HG03571 (cell line): ENCODE measurements around the gene SETD2.

Experiments used
- ATAC-seq: cut with Tn5 transposase; IDR thresholded peaks from one replicate; pipeline ENCODE4 v1.9.1; 2021; ENCODE audit not compliant: unreplicated experiment

The SETD2 gene

DNA sequence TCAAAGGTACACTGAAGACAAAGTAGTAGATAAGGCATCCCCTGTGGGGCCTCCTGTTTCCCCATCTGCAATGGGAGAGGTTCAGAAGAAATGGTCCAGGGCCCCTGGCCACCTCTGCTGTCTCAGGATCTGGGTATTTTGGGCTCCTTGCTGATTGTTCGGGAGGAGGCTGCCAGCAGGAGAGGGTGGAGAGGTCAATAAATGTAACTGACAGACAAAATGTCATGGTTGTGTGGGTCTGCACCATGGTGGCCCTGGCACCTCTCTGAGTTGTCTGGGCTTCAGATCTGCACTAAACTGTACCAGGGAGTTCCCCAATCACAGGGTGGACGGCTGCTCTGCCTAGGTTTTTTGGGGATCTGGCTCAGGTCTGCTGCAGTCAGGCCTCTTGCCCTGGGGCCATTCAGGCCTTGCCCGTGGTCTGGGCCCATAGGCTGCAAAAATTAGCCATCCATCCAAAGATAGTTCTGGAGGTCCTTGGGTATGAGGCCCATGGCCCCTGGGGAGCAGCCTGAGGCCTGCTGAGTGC lies 177.1 kb downstream of the SETD2 start:
- no peak for ATAC-seq

- ATAC-seq = no peak
Observed at GRCh38 chr3:46986055-46986730, 177.7 kb downstream of the SETD2 start.

GRCh38 chr3:46985588-46985987 lies 178.3 kb downstream of the SETD2 start:
- no peak for ATAC-seq

DNA sequence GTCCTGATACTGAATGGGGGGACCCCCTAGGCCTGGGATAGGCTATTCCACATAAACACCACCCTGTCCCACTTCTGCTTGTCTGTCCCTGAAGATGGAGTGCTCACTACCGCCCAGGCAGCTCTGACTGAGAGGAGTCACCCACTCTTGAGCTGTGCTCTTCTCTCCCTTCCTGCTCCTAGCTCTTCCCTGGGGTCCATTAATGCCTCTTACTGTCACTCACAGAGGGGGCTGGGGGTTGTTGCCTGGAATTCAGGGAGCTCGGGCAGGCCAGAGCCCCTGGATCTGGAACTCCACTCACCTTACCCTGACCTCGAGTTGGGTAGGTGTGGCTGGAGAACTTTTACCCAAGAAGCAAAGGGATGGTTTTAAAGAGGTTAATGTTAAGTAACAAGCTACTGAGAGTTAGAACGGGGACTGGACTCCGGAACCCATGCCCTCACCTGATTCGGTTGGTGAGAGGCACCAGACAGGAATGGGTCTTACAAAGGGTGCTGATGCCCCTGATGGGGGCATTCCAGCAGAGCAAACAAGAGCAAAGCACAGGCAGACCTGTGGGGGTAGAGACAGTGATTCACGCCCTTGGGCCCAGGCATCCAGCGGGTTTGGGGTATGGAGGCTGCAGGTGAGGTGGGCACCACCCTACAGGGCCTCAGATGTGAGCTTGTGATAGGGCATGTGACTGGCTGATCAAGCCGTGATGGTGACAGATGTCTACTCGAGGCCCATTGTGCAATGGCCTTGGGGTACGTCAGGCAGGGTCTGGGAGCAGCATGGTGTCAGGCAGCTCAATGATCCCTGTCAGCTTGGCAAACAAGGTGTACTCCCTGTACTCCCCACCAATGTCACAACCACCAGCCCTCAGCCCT lies 179.1 kb downstream of the SETD2 start:
- no peak for ATAC-seq

GRCh38 chr3:46982546-46982945 lies 181.4 kb downstream of the SETD2 start:
- no peak for ATAC-seq

DNA sequence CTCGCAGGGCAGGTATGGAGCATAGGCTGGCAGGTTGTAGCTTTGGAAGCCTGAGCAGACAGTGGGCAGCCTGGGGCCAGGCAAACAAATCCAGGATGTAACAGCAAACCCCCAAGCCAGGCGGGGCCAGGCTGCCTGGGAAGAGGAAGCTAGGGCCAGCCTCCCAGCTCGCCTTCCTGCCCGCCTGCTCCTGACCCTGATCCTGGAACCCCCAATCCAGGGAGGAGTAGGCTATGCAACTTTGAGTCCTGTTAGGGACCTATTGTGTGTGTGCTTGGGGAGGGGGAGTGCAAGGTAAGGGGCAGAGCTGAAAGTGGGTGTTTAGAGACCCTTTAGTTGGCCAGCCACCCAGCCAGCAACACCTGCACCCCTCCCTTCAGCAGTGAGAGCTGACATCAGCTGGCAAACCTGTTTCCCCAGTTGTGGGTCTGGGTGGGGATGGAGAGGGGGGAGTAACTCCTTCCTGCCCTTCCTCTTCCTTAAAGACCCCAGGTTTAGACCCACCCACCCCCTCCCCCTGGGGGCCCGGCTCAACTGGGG lies 181.9 kb downstream of the SETD2 start:
- no peak for ATAC-seq

- ATAC-seq = peak; percentile 10
Observed at GRCh38 chr3:46979958-46980497, 183.9 kb downstream of the SETD2 start.

DNA sequence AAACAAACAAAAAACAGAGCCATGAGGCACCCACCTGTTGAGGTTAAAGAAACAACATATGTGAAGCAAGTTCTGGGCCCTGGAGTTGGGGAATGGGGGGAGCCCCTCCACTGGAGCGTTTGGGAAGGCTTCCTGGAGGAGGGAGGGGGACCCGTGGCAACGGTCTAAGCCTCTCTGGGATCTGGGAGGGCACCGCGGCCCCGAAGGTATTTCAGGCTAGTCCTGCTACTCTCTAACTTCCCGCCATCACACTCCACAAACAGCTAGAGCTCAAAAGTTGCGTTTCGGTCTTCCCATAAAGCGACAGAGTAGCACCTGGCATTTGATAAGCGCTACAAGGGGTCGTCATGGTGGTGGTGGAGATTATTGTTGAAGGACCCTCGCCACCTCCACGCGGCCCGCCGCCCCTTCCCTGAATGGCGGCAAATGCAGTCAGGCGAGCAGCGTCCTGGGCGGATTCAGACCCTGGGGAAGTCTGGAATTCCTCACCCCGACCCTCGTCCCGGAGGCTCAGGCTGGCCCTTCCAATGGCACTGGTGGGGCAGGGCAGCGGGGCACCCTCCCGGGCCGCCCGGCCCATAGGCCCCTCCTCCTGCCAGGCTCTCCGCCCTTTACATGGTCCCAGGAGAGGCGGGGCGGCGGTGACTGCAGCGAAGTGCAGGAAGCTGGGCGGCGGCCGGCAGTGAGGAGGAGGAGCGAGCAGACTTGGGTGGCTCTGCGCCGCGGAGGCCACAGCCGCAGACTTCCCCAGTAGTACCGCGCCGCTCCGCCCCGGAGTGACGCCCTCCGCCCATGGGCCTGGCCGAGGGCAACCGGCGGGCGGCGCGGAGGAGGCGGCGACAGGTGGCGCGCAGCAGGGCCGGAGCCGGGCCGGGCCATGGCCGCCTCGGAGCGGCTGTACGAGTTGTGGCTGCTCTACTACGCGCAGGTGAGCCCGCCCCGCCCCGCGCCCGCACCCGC lies 184.6 kb downstream of the SETD2 start, which contains the start of gene NBEAL2:
Gene NBEAL2, plus strand, starts transcription at position 682 of the 960 bp plus-strand sequence. Its CDS starts 196 bp downstream, at position 878.
- ATAC-seq = peak; percentile 61

DNA sequence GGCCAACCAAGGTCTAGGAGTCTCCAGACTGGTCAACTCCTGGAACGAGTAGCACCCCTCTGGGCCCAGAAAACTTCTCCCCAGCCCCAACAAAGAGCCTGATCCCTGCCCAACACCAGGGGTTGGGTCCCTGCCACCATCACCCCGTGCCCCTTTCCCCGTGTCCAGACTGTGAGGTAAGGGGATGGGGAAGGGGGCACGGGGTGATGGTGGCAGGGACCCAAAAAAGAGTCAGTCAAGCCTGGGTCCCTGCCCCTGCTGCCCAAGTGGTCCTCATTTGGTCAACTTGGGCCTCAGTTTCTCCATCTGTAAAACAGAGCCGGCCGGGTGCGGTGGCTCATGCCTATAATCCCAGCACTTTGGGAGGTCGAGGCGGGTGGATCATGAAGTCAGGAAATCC lies 185.5 kb downstream of the SETD2 start:
- no peak for ATAC-seq

DNA sequence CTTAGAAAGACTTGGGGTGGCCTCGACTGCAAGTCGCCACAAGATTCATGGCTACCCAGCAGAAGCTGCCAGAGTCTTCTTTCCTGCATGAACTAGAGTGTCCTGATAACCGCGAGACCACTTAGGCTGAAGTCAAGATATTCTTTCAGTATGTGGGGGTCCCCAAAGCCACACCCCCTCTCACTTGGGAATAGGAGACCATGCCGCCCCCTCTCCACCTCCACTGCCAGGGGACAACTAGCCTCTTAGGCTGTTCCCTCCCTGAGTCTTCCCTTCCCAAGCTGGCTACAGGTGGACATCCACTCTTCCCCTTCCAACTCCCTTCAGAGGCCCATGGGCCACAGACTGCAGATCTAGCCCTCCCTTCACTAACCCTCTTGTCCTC lies 186.1 kb downstream of the SETD2 start:
- ATAC-seq = no peak

DNA sequence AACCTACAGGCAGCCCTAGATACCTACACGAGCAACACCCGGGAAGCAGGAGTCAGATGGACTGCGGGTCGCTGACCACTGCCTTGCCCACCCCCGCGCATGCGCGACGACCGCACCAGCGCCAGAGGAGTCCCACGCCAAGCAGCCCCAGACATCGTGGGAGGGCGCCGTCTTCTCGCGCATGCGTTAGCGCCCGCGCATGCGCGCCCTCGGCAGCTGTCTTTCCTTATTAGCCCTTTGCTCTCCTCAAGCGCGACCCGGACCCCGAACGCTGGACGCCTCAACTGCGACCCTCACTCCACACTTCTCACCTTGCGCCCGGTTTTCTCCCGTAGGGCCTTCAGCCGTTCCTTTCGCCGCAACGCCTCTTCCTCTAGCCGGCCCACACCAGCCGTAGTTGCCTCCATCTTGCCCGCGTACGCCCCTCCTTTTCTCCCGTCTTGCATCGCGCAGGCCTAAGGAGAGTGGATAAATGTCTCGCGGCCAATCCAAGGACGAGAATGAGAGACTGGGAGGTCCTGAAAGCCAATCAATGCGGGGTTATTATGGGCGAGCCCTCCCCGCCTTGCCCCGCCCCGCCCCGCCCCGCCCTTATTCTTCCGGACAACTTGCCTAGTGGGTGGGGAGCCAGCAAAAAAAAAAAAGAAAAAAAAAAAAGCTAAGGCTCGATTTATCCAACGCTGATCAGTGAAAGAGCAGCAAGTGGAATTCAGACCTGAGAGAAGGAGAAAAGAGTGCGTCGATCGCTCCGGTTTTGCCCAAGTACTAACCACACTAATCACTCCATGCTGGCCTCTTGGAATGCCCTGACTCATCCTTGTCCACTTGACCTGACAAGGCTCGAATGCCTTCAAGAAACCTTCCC lies 187.4 kb downstream of the SETD2 start, which contains the start of gene CCDC12:
Gene CCDC12, minus strand, starts transcription at position 420 of the 865 bp plus-strand sequence. Its CDS starts 13 bp downstream, at position 407.
- ATAC-seq = peak; percentile 53

DNA sequence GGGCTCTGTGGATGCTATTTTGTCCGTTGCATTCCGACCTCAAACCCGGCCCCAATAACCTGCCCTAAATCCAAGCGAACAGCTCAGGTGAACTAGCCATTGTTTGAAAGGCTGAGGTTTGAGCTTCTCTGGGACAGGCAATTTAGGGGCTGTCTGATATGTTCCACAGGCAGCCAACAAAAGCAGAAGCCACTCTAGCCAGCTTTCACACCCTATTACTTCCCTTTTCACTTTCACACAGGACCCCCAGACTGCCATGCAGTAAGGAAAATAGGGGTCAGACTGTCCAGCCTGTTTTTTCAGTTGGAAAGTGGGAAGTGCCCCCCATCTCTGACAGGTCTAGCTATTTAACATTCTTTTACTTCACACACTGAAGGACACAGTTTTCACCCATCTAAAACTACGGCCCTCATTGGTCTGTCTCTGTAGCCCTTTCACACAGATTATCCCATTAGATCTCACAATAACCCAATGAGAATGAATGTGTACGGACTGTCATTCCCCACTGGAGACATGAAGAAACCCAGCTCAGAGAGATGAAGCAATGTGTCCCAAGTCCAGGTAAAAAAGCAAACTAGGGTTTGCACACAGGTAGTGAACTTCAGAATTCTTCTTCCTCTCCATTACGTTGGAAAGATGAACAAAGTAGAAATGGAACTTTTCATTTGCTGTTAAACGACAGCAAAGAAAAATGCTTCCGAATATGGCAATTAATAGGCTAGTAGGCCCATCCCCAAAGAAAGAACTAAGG lies 189.3 kb downstream of the SETD2 start:
- no peak for ATAC-seq

DNA sequence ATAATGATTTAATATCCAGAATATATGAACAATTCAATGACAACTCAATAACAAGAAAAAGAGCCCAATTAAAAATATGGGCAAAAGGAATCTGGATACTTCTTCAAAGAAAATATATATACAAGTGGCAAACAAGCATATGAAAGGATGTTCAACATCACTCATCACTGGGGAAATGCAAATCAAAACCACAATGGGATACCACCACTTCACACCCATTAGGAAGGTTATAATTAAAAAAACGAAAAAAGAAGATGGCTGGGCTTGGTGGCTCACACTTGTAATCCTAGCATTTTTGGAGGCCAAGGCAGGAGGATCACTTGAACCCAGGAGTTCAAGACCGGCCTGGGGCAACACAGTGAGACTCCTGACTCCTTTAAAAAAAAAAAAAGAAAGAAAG lies 191.5 kb downstream of the SETD2 start:
- no peak for ATAC-seq

DNA sequence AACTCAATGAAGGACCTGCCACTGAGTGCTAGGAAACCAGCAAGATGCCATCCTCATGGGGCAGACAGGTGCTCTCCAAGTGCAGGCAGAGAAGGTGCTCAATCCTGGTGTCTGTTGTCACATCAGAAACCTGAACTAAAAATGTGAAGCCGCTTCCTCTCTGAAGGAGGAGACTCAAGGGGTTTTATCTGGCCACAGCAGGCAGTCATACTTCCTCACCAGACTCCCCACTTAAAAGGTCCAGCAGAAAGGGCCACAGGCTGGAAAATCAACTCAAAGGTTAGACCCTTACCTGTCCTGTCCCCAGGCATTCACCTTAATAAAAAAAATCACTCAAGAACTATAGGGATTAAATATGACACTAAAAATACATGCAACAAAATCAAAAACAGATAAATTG lies 192.2 kb downstream of the SETD2 start:
- ATAC-seq = no peak

- ATAC-seq = no peak
Observed at GRCh38 chr3:46971151-46971550, 192.8 kb downstream of the SETD2 start.

- no peak for ATAC-seq
Observed at GRCh38 chr3:46970391-46971091, 193.4 kb downstream of the SETD2 start.

- no peak for ATAC-seq
Observed at GRCh38 chr3:46968783-46969428, 195.0 kb downstream of the SETD2 start.
